ENCODE data around the gene S100A5. TPM values are rescaled to one million over a fixed set of nuclear protein-coding genes. Genes with fewer than 3 reads are reported as not detected.
A peak's percentile ranks its signal among the peaks of the same experiment; 100 is the strongest.

Gene S100A5
- total RNA-seq, 1 experiment from 2014 or later, result not detected

DNA sequence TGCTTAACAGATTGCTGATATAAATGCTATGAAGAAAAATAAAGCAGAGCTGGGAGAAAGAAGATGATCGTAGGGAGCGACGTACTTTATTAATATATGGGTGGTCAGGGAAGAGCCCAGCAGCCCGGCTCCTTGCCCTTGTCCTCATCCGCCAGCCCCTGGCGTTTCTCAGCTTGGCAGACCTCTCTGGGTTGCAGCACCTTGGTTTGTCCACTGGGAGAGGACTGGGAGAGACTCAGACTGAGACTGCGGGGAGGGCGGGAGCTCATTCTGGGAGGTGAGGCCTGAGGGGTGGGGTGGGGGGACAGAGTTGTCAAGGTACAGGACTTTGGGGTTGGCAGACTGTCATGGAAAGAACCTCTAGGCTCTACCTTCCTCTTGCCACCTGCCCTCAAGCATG lies 11.6 kb upstream of the S100A5 start:
- H4K8ac ChIP-seq (replicated peaks; ENCODE audit: insufficient read length, low read depth, low read length), result no peak overlapping the region
- Mint-ChIP-seq H3K4me3 (no peak overlapping the region; a peak in 1 of 5 replicates), H3K36me3 (ENCODE audit: insufficient read depth in 1 of 3, low read depth in 3 of 3) (no peaks in the 10 kb centered on the region), H3K9me3 (no peaks in the 10 kb centered on the region), H3K4me1 (peaks cover 27 to 43% of the 10 kb centered on the region in 2 experiments), H3K27ac (no peak overlapping the region), H3K27me3 (ENCODE audit: low read depth) (no peaks in the 10 kb centered on the region; the same call in 1 of the 2 replicates)
- H3K79me1 ChIP-seq (ENCODE audit: insufficient read depth, low read depth, low read length, poor library complexity, severe bottlenecking), result no peaks in the 10 kb centered on the region
- H4K91ac ChIP-seq (ENCODE audit: insufficient read length, low read depth, low read length), result no peak overlapping the region
- H3K9me3 ChIP-seq (ENCODE audit: control insufficient read depth, low read depth, low read length), result no peaks in the 10 kb centered on the region
- no peak overlapping the region for H3K18ac ChIP-seq (ENCODE audit: insufficient read length, low read depth, low read length)
- no peaks in the 10 kb centered on the region for H3K4me1 ChIP-seq (ENCODE audit: insufficient read depth, low read length)
- H3K27ac ChIP-seq (ENCODE audit: insufficient read length, low read depth, low read length), result no peak overlapping the region
- H3K23ac ChIP-seq (ENCODE audit: insufficient read length, low read depth, low read length), result no peak overlapping the region
- no peak overlapping the region for H3K9ac ChIP-seq (ENCODE audit: extremely low read depth, insufficient read length, low read length)
- no peak overlapping the region for H2BK20ac ChIP-seq (ENCODE audit: low read depth, low read length, poor library complexity, severe bottlenecking)
- no peak overlapping the region for H2AK5ac ChIP-seq (ENCODE audit: insufficient read length, low read length)
- H4K5ac ChIP-seq (ENCODE audit: insufficient read length, low read depth, low read length), result no peak overlapping the region
- no peaks in the 10 kb centered on the region for H3K79me2 ChIP-seq (ENCODE audit: insufficient read depth, low read length)
- no peaks in the 10 kb centered on the region for H4K20me1 ChIP-seq (ENCODE audit: control insufficient read depth, insufficient read depth, insufficient read length)
- no peak overlapping the region for H3K14ac ChIP-seq (ENCODE audit: insufficient read depth, low read length)
- H2AFZ ChIP-seq (ENCODE audit: low read length), result no peak overlapping the region
- H2BK120ac ChIP-seq (ENCODE audit: low read depth, low read length, poor library complexity, severe bottlenecking), result no peak overlapping the region
- H2BK12ac ChIP-seq (ENCODE audit: insufficient read length, low read depth, low read length), result no peak overlapping the region
- H3K4ac ChIP-seq (ENCODE audit: low read depth, low read length), result no peak overlapping the region
- no peak overlapping the region for H3K4me2 ChIP-seq (ENCODE audit: insufficient read depth, insufficient read length, low read length)
- no peak overlapping the region for H2BK15ac ChIP-seq (ENCODE audit: low read depth, low read length)
- no peaks in the 10 kb centered on the region for H3K23me2 ChIP-seq (ENCODE audit: insufficient read length, low read depth, low read length, poor library complexity, severe bottlenecking)
- no peak overlapping the region for H2BK5ac ChIP-seq (ENCODE audit: insufficient read length, low read length)
- H3K56ac ChIP-seq (ENCODE audit: insufficient read length, low read depth, low read length), result no peak overlapping the region
- no CpG with 5 or more reads among the region's 8 CpGs for WGBS (ENCODE audit: extremely low coverage, insufficient read length, low lambda C conversion rate)
- DNase-seq, result peak; percentile 59
- H3T11ph ChIP-seq (ENCODE audit: low read length), result no peak overlapping the region
- no peaks in the 10 kb centered on the region for H3K27me3 ChIP-seq (ENCODE audit: insufficient read depth, low read length)
- peak; percentile 29; the same call in 2 of the 3 replicates for TF ChIP-seq CTCF (conservative IDR thresholded peaks at IDR 0.05)
